ENCODE data around the gene SLCO2A1. TPM values are rescaled to one million over a fixed set of nuclear protein-coding genes. Genes with fewer than 3 reads are reported as not detected.
A peak's percentile ranks its signal among the peaks of the same experiment; 100 is the strongest.
"Not testable (repeated sequence)": the region's sequence is repeated elsewhere in the genome, so short reads cannot be mapped to it uniquely, and the experiment has no call there.

Gene SLCO2A1
- total and polyA plus RNA-seq, 3 donors from 2014 or later, result 2.2 to 5.3 (median 2.5) TPM

DNA sequence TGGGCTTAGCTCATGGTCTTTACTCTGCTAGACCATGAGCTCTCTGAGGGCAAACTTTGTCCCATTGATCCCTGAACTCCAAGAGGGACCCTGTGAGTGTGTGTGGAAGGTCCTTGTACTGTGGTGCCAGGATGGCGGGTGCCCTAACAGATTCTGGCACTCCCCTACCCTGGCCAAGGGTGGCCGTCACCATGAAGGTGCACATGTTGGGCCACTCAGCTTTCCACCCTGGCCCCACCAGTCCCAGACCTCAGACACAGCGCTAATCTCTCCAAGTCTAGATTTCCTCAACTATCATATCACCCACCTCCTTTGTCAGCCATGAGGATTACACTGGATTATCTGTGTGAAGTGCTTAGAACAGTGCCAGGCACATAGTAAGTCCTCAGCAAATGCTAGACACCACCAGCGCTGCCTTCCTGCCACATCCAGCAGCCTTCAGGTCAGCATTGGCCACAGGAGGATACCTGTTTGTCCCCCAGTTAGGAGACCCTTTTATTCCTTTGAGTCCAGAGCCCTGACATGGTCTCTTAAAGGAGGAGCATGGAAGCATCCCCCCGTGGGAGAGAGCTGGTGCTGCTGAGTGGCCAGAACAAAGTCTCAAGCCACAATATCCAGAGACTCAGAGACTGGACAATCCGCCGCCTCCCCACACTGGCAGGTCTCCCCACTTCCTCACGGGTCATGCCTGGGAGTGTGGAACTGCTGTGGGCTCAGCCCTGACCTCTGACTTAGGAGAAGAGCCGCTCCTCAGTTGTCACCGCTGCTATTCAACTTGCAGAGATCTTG lies 44.5 kb upstream of the SLCO2A1 start:
- Histone ChIP-seq H3K27ac (no peak overlapping the region), H3K9me3 (no peaks in the 10 kb centered on the region), H3K36me3 (ENCODE audit: low read depth, missing control alignments) (no peaks in the 10 kb centered on the region), H3K27me3 (no peaks in the 10 kb centered on the region), H3K4me1 (no peaks in the 10 kb centered on the region), H3K4me3 (no peak overlapping the region)
- intact Hi-C loops (cut with DNase I; ENCODE audit: low total_unique reads), result no loop called here
- DNase-seq, result peak; percentile 2
- TF ChIP-seq CTCF (IDR thresholded peaks at IDR 0.05), result no peak
- TF ChIP-seq POLR2A (IDR thresholded peaks at IDR 0.05), result no peak
- 78 to 92% methylated on average over 9 to 10 of the region's 10 CpGs for whole genome bisulfite sequencing, 2 donors

DNA sequence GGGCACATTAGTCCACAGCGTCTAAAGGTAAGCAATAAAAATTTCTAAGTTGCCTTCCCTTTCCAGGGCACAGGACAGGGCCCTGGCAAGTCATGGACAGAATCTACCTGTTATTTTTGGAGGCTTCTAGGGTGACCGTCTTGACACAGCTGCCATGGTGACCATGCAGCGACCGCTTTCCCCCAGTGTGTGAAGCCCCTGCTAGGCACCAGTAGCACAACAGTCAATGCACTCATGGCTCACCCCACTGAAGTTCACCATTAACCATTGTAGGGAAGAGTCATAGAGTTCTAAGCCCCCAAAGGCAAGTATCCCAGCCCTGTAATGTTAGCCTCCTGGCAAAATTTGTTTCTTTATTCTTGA lies 43.8 kb upstream of the SLCO2A1 start:
- H3K9me3 ChIP-seq, result no peaks in the 10 kb centered on the region
- TF ChIP-seq POLR2A (IDR thresholded peaks at IDR 0.05) (no peak), CTCF (IDR thresholded peaks at IDR 0.05) (no peak)
- no peak overlapping the region for H3K27ac ChIP-seq
- H3K4me1 ChIP-seq, result no peaks in the 10 kb centered on the region
- H3K4me3 ChIP-seq, result no peak overlapping the region
- 83 to 94% methylated on average over 1 to 4 of the region's 4 CpGs for WGBS, 2 donors
- intact Hi-C loops (cut with DNase I; ENCODE audit: low total_unique reads), result no loop called here
- no peaks in the 10 kb centered on the region for H3K36me3 ChIP-seq (ENCODE audit: low read depth, missing control alignments)
- peak; percentile 4 for DNase-seq
- no peaks in the 10 kb centered on the region for H3K27me3 ChIP-seq

DNA sequence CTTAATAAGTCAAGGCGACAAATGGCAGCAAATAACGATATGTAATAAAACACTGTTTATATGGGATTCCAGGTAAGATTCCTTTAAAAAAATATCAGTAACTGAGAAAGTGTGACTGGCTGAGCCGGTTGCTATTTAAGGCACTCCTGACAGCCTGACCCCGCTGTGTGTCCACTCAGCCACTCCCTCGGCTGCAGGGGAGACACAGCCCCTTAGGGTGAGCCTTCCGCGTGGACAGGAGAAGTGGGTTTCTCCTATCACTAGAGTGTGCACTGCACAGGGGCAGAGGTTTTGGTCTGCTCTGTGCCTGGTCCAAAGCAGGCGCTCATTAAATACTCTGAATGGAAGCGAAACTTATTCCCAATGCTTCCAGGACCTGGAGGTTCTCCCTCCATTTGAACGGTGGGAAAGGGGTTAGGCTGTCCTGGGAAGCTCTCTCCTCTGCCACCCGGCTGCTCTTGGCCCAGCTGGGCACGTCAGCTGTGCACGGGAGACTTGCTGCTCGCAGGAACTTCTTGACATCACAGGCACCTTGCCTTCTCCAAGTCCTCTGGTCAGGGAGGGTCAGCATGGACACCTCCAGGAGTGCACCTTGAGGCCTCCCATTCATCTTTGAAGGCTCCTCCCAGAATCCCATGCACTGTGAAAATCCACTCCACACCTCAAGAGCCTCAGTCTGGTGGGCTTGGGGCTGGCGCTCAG lies 43.3 kb upstream of the SLCO2A1 start:
- 88 to 93% methylated on average over 14 to 15 of the region's 15 CpGs for WGBS, 2 donors
- intact Hi-C loops (cut with DNase I; ENCODE audit: low total_unique reads), result no loop called here
- no peaks in the 10 kb centered on the region for H3K27me3 ChIP-seq
- DNase-seq, result peak; percentile 7
- no peaks in the 10 kb centered on the region for H3K9me3 ChIP-seq
- no peaks in the 10 kb centered on the region for H3K36me3 ChIP-seq (ENCODE audit: low read depth, missing control alignments)
- no peak for TF ChIP-seq CTCF (IDR thresholded peaks at IDR 0.05)
- no peak overlapping the region for H3K4me3 ChIP-seq
- no peaks in the 10 kb centered on the region for H3K4me1 ChIP-seq
- H3K27ac ChIP-seq, result no peak overlapping the region

DNA sequence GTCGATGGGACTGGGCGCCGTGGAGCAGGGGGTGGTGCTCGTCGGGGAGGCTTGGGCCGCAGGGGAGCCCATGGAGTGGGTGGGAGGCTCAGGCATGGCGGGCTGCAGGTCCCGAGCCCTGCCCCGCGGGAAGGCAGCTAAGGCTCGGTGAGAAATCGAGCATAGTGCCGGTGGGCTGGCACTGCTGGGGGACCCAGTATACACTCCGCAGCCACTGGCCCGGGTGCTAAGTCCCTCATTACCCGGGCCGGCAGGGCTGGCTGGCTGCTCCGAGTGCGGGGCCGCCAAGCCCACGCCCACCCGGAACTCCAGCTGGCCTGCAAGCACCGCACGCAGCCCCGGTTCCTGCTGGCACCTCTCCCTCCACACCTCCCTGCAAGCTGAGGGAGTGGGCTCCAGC lies 40.6 kb upstream of the SLCO2A1 start:
- H3K4me3 ChIP-seq, result peak overlapping the region in 1 of 2 donors; percentile 26
- WGBS, 2 donors, result 50 to 57% methylated on average over 5 to 25 of the region's 25 CpGs
- intact Hi-C loops (cut with DNase I; ENCODE audit: low total_unique reads); DNase-seq; H3K4me1 ChIP-seq; H3K9me3 ChIP-seq; H3K27me3 ChIP-seq; H3K36me3 ChIP-seq (ENCODE audit: low read depth, missing control alignments); H3K27ac ChIP-seq: not testable (repeated sequence)

DNA sequence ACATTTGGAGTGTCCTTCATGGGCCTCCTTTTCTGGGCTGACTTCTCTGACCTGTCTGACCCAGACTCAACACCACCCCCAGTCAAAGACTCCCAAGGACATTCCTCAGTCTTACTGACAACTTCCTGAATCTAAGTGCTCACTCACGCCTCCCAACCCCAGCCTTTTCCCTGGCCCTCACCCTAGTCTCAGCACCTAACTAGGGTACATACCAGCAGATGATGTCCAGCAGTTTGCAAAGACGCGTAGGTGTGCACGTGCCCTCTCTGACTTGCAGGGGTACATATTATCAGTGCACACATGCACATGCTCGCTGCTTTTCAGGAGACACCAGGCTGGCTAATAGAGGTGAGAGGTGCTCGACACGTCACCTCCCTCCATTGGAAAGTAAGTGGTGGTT lies 38.7 kb upstream of the SLCO2A1 start:
- intact Hi-C loops (cut with DNase I; ENCODE audit: low total_unique reads), result no loop called here
- WGBS, 2 donors, result 89 to 96% methylated on average over 7 of the region's 7 CpGs
- H3K27ac ChIP-seq, result no peak overlapping the region
- no peaks in the 10 kb centered on the region for H3K27me3 ChIP-seq
- no peaks in the 10 kb centered on the region for H3K4me1 ChIP-seq
- TF ChIP-seq POLR2A (IDR thresholded peaks at IDR 0.05) (no peak), CTCF (IDR thresholded peaks at IDR 0.05) (no peak)
- peak; percentile 6 for DNase-seq
- no peaks in the 10 kb centered on the region for H3K36me3 ChIP-seq (ENCODE audit: low read depth, missing control alignments)
- no peak overlapping the region for H3K4me3 ChIP-seq
- H3K9me3 ChIP-seq, result no peaks in the 10 kb centered on the region

Measured in testis (tissue), 3 donors.